Activated CD8-positive, alpha-beta memory T cell treated with anti-CD3 and anti-CD28 coated beads for 36 hours (primary cell): ENCODE data around the gene NMB. TPM values are rescaled to one million over a fixed set of nuclear protein-coding genes. Genes with fewer than 3 reads are reported as not detected.
"Not testable (repeated sequence)": the region's sequence is repeated elsewhere in the genome, so short reads cannot be mapped to it uniquely, and the experiment has no call there.

Experiments used
- CTCF ChIA-PET: fragments of 350-600 bp; sonication (Branson Sonifier 250); formaldehyde crosslinking; loops from one replicate; lab custom pipeline; 2021; ENCODE audit warnings: antibody characterized with exemption; lab: Charles Lee
- POLR2A ChIA-PET: fragments of 350-600 bp; sonication (Branson Sonifier 250); formaldehyde crosslinking; loops from one replicate; lab custom pipeline; 2021; ENCODE audit warnings: antibody characterized with exemption; lab: Charles Lee
- total RNA-seq, 2 experiments: library from RNA; stranded (reverse); gene quantifications; one replicate each; pipeline ENCODE4 v1.2.3, GENCODE V29; 2021

The NMB gene
- total RNA-seq, 2 experiments from 2014 or later, result 4.0 to 4.2 TPM

- ChIA-PET CTCF (interaction anchor here (0.6 kb wide), 1 partner anchor 195 kb away, joined by 3 read pairs; no protein-coding TSS in a partner anchor), POLR2A (no interaction called here)
These were observed 2.1 kb upstream of the NMB start for GRCh38 chr15:84659904-84660781.

- POLR2A ChIA-PET, result interaction anchor here (0.5 to 1.7 kb wide), 7 partner anchors 10 to 277 kb away, joined by 3 to 10 read pairs (median 4); partner anchors contain the start of gene SEC11A
- CTCF ChIA-PET, result interaction anchor here (0.7 to 3.6 kb wide), 9 partner anchors 10 to 90 kb away, joined by 3 to 9 read pairs (median 3); no protein-coding TSS in a partner anchor
These were observed 901 bp upstream of the NMB start for GRCh38 chr15:84658788-84659411.

GRCh38 chr15:84657748-84658079, 285 bp downstream of the NMB start:
- ChIA-PET CTCF (interaction anchor here (1.1 to 3.6 kb wide), 2 partner anchors 25 to 53 kb away, joined by 3 to 9 read pairs; no protein-coding TSS in a partner anchor), POLR2A (interaction anchor here (1.7 kb wide), 1 partner anchor 90 kb away, joined by 6 read pairs; no protein-coding TSS in a partner anchor)

- ChIA-PET CTCF (interaction anchor here (0.8 to 3.6 kb wide), 5 partner anchors 9 to 273 kb away, joined by 3 to 9 read pairs (median 3); no protein-coding TSS in a partner anchor), POLR2A (interaction anchor here (0.6 kb wide), 1 partner anchor 12 kb away, joined by 4 read pairs; no protein-coding TSS in a partner anchor)
These were observed 1.0 kb downstream of the NMB start for GRCh38 chr15:84656972-84657371.

GRCh38 chr15:84654689-84655453, 3.1 kb downstream of the NMB start:
- ChIA-PET CTCF (interaction anchor here (0.6 to 2.1 kb wide), 9 partner anchors 11 to 223 kb away, joined by 3 to 12 read pairs (median 5); no protein-coding TSS in a partner anchor), POLR2A (interaction anchor here (0.6 to 1.8 kb wide), 5 partner anchors 21 to 84 kb away, joined by 3 to 4 read pairs (median 4); no protein-coding TSS in a partner anchor)

GRCh38 chr15:84653910-84654688, 3.9 kb downstream of the NMB start, which contains the start of gene WDR73:
Gene WDR73, minus strand, starts transcription at chr15:84654283. Its CDS starts 9 bp downstream, at chr15:84654274.
- ChIA-PET POLR2A (interaction anchor here (0.6 to 1.4 kb wide), 7 partner anchors 20 to 83 kb away, joined by 3 to 5 read pairs (median 4); partner anchors contain the start of gene SEC11A), CTCF (interaction anchor here (0.8 to 2.1 kb wide), 12 partner anchors 11 to 274 kb away, joined by 3 to 12 read pairs (median 4); no protein-coding TSS in a partner anchor)

- POLR2A ChIA-PET, result interaction anchor here (0.6 to 1.4 kb wide), 7 partner anchors 18 to 83 kb away, joined by 3 to 5 read pairs (median 4); partner anchors contain the start of gene SEC11A
- CTCF ChIA-PET, result interaction anchor here (0.8 to 2.1 kb wide), 11 partner anchors 11 to 274 kb away, joined by 3 to 12 read pairs (median 4); no protein-coding TSS in a partner anchor
These were observed 4.5 kb downstream of the NMB start for GRCh38 chr15:84653584-84653909.

- ChIA-PET CTCF (no interaction called here), POLR2A (interaction anchor here (0.6 to 0.7 kb wide), 2 partner anchors 10 to 275 kb away, joined by 4 to 11 read pairs; no protein-coding TSS in a partner anchor)
These were observed 8.3 kb downstream of the NMB start for GRCh38 chr15:84649706-84650105.

GRCh38 chr15:84648539-84648938, 9.5 kb downstream of the NMB start:
- POLR2A ChIA-PET, result no interaction called here
- CTCF ChIA-PET, result no interaction called here

GRCh38 chr15:84647726-84648125, 10.3 kb downstream of the NMB start:
- CTCF ChIA-PET, result interaction anchor here (1.1 to 1.6 kb wide), 3 partner anchors 10 to 49 kb away, joined by 3 to 4 read pairs (median 4); no protein-coding TSS in a partner anchor
- POLR2A ChIA-PET, result interaction anchor here (0.6 kb wide), 1 partner anchor 28 kb away, joined by 3 read pairs; no protein-coding TSS in a partner anchor

- POLR2A ChIA-PET, result no interaction called here
- CTCF ChIA-PET, result no interaction called here
These were observed 12.0 kb downstream of the NMB start for GRCh38 chr15:84645997-84646396.

GRCh38 chr15:84645496-84645895, 12.5 kb downstream of the NMB start:
- ChIA-PET POLR2A (interaction anchor here (0.7 kb wide), 1 partner anchor 52 kb away, joined by 3 read pairs; no protein-coding TSS in a partner anchor), CTCF (no interaction called here)

- POLR2A ChIA-PET, result no interaction called here
- CTCF ChIA-PET, result no interaction called here
These were observed 14.2 kb downstream of the NMB start for GRCh38 chr15:84643838-84644237.

- ChIA-PET CTCF (interaction anchor here (0.7 to 0.9 kb wide), 2 partner anchors 10 to 11 kb away, joined by 3 to 4 read pairs; partner anchors contain the start of gene WDR73), POLR2A (interaction anchor here (0.7 kb wide), 1 partner anchor 636 kb away, joined by 5 read pairs; no protein-coding TSS in a partner anchor)
These were observed 15.4 kb downstream of the NMB start for GRCh38 chr15:84642640-84643039.

GRCh38 chr15:84641871-84642270, 16.1 kb downstream of the NMB start:
- CTCF ChIA-PET, result not testable (repeated sequence)
- POLR2A ChIA-PET, result interaction anchor here (0.7 kb wide), 1 partner anchor 636 kb away, joined by 5 read pairs; no protein-coding TSS in a partner anchor

- CTCF ChIA-PET, result interaction anchor here (0.7 to 2.7 kb wide), 5 partner anchors 9 to 67 kb away, joined by 3 to 12 read pairs (median 4); partner anchors contain the start of gene WDR73
- POLR2A ChIA-PET, result interaction anchor here (0.6 kb wide), 1 partner anchor 74 kb away, joined by 3 read pairs; no protein-coding TSS in a partner anchor
These were observed 19.9 kb downstream of the NMB start for GRCh38 chr15:84638103-84638502.
